WTC11 (cell line): ENCODE results near the gene GSTM2.

ENCODE experiments used
- CTCF ChIP-seq: fragments of 200-600 bp; IDR thresholded peaks from 2 replicates; pipeline ENCODE4 v1.8.0; 2022; ENCODE audit warnings: antibody characterized with exemption
- E2F1 ChIP-seq: sonication (generic); formaldehyde crosslinking; IDR thresholded peaks from 2 replicates; pipeline ENCODE4 v1.8.0; 2022; ENCODE audit warnings: mild to moderate bottlenecking, missing genetic modification reagents
- RELA ChIP-seq: sonication (generic); formaldehyde crosslinking; IDR thresholded peaks from 2 replicates; pipeline ENCODE4 v1.8.1; 2022; ENCODE audit warnings: missing genetic modification reagents, mild to moderate bottlenecking, borderline replicate concordance
- TEAD4 ChIP-seq: sonication (generic); formaldehyde crosslinking; IDR thresholded peaks from 2 replicates; pipeline ENCODE4 v1.8.0; 2022; ENCODE audit warnings: mild to moderate bottlenecking, missing genetic modification reagents
- ZNF232 ChIP-seq: sonication (generic); formaldehyde crosslinking; IDR thresholded peaks from 2 replicates; pipeline ENCODE4 v1.8.0; 2022; ENCODE audit warnings: mild to moderate bottlenecking, missing genetic modification reagents
- TF ChIP-seq, protein P1 (sequence below): sonication (generic); formaldehyde crosslinking; IDR thresholded peaks from 2 replicates; pipeline ENCODE4 v1.8.0; 2022; ENCODE audit warnings: mild to moderate bottlenecking, missing genetic modification reagents

DNA sequence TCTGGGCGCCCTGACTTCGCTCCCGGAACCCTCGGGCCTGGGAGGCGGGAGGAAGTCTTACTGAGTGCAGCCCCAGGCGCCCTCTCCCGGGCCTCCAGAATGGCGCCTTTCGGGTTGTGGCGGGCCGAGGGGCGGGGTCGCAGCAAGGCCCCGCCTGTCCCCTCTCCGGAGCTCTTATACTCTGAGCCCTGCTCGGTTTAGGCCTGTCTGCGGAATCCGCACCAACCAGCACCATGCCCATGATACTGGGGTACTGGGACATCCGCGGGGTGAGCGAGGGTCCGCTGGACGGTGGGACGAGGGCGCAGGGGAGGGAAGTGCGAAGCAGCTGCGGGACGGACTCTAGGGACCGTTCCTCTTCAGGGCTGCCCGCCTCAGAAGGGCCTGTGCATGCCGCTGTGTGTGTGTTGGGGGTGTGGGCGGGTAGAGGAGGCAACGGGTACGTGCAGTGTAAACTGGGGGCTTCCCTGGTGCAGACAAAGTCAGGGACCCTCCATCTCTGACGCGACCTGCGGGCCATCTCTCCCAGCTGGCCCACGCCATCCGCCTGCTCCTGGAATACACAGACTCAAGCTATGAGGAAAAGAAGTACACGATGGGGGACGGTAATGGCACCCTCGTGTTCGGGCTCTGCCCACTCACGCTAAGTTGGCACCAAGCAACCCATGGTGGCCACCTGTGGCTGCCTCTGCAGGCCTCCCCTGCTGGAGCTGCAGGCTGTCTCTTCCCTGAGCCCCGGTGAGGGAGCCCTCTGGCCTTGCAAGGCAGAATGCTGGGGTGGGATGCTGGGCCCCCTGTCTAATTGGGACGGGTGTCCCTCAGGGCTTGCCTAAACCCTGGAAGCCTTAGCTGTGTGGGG lies 20.0 kb downstream of the GSTM2 start, which contains the start of gene GSTM1:
- no peak for TF ChIP-seq CTCF
- no peak for TF ChIP-seq E2F1
- no peak for TF ChIP-seq ZNF232 (CRISPR knock-in tag)
- TF ChIP-seq TEAD4 (CRISPR knock-in tag): no peak
- no peak for TF ChIP-seq RELA (CRISPR knock-in tag)
- TF ChIP-seq, protein P1, sequence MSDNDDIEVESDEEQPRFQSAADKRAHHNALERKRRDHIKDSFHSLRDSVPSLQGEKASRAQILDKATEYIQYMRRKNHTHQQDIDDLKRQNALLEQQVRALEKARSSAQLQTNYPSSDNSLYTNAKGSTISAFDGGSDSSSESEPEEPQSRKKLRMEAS (CRISPR knock-in tag): no peak
